GM19467 (cell line): ENCODE data around the gene GDPD5.

Experiments used
- ATAC-seq: cut with Tn5 transposase; IDR thresholded peaks from one replicate; pipeline ENCODE4 v1.9.1; 2021; ENCODE audit warnings: mild to moderate bottlenecking, moderate library complexity; ENCODE audit not compliant: unreplicated experiment

GDPD5 gene

DNA sequence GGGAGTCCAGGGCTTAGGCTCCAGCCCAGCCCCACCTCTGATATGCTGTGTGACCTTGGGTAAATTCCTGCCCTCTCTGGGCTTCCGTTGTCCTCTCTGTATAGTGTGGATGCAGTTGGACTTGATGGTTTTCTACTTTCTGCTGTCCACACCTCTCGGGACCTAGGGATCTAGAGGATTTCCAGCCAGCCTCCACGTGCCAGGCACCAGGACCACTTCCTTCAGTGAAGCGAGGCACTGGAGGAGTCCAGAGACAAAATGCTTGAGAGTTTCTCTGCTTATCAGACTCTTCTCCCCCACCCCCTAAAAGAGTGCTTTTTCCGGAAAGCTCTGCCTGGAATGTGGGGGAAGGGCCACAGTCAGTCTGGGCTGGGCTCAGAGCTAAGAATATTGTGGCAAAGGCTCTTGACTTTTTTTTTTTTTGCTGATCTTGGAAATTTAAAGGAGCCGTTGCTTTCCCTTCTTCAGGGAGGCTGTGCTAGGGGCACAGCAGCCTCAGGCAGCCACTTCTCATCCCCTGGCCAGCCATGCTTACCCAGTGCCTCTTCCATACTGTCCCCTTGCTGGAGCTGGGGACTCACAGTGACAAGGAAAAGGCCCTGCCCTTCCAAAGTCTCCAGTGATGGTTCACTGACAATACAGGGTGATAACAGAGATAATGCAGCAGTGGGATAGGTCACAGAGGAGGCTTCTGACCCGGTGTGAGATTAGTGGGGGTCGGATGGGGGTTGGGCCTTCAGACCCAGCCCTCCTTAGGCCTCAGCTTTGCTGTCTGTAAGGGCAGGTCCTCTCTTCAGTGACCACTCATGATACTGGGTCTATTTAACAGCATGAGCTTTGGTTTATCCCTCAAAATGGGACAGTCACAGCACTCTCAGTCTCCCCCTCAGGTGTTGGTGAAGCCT is 33.5 kb upstream of the GDPD5 start:
- no peak for ATAC-seq

DNA sequence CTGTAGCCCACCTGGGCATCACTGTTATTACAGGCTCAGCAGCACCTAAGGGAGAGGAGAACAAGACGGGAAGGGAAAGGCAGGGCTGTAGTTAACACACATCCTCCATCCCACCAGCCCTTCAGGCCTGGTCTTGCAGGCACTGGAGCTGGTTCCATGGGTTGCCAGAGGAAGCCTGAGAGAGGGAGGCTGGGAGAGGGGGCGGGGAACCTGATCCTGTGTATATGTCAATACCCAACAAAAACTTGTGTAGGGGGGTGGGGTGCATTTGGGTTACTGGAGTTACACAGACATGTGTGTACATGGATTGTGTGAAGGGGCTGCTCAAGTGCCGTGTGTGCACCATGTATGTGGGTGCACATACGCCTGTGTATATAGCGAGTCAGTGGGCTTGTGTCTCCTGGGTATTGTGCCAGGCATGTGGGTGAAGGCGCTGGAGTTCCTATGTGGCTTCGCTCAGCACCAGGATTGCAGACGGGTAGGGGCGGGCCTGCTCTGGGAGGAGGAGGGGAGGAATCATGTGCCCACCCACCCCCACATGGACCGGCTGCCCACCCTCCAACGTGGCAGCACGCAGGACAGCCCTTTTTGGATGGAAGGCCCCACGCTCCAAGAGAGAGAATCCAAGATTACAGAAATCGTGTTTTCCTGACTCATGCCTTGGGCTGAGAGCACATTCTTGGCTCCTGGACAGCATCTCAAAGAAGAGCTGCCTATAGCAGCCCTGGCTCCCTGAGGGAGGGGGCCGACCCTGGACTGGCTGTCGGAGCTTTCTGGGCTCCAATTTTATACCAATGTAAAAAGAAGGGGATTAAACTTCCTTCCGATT is 32.1 kb upstream of the GDPD5 start:
- no peak for ATAC-seq

DNA sequence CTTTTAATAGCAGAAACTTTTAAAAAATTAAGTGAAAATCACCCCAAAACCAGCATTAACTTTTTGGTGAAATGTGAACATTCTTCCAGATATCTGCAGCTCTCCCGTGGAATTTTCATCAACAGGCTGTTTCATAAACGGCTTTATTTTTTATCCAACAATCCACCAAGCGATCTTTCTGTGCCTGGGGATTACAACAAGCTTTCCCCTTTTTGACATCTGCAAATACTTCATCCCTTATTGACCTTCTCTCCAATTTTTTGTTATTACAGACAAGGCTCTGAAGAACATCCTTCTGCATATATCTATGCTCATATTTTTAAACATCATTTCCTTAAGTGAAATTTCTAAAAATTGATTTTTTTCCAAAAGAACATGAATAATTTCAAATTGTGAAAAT is 30.5 kb upstream of the GDPD5 start:
- ATAC-seq, result no peak

DNA sequence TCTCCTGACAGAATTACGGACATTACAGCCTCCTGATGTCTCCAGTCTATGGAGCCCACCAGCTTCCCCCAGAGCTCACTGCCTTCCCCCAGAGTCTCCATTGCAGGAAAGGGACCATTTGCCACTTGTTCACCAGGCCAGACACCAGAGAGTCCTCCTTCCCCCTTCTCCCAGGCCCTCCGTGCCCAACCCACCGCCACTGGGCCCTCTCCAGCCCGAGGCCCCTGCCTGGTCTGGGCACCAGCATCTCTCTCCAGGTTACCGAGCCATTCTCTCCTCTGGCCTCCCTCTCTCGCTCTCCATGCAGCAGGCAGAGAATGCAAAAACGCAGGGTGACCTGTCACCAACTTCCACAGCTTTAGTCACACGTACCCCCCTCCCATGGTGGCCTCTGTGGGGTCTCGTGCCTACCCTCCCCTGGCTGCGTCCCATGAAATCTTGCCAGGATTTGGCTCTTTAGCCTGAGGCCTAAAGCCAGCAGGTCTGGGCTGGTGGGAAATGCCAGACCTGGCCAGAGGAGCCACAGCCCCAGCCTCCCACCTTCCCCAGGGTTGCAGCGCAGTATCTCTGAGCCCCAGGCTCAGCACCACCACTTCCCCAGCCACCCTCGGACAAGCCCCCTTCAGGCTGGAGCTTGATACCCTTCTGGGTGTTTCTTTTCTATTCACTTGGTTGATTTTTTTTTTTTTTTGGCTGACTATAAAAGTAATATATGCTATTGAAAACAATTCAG is 29.5 kb upstream of the GDPD5 start:
- ATAC-seq, result no peak

DNA sequence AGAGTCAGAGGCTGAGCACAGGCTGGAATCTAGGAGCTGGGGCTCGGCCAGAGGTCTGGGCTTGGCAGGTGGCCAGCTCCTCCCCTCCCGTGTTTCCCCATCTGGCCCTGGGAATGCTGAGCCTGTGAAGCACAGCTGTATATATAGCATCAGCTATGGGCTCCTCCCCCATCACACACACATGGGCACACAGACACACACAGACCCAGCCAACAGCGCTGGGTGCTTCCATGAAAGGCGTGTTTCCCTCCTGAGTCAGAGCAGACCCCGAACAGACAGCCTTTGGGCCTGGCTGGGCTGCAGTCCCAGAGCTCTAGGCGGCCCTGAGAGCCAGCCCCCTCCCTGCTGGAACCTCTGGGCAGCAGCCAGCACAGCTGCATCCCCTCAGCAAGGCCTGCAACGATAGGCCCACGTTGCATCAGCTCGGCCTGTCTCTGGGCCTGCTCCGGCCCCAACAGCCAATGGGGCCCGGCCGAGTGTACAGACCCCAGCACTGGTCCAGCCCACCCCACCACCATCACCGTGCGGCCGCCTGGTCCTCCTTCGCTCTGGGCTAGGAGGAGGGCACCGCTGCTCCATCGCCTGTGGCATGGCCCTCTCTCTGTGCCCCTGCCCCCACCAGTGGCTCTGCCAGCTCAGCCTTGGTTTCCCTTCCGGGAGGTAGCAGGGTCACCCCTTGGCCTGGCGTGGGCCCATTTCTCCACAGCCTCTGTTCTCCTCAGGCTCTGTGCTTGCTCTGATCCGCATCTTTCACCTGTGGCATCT is 28.7 kb upstream of the GDPD5 start:
- no peak for ATAC-seq

DNA sequence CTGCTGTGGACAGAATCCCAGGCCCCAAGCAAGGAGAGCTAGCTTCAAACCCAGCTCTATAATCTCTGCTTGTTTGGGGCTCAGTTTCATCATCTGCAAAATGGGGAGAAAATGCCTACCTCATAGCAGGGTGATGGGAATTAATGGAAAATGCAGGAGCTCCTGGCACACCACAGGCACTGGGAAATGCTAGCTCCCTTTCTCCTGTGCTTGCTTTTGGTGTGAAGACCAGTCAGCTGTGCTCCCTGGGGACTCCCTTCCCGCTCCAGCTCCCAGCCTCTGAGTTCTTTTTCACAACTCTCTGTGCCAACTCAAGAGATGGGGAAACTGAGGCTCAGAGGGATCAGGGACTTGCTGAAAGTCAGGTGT is 28.1 kb upstream of the GDPD5 start:
- no peak for ATAC-seq

DNA sequence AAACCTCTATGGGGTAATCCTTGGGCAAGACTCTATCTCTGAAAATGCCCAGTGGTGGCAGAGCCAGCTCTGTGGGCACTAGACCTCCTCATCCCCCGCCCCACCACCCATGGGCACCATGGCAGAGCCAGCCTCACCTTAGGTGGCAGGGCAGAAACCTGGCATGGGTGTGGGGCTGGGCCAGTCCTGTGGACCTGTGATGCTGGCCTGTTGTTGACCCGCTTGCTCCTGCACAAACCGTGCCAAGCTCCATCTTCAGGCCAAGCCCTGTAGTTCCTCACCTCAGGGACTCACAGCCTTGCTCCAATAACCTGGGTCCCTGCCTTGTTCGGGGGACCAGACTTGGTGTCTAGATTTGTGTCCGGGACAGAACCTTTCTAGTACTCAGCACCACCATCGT is 27.4 kb upstream of the GDPD5 start:
- no peak for ATAC-seq

DNA sequence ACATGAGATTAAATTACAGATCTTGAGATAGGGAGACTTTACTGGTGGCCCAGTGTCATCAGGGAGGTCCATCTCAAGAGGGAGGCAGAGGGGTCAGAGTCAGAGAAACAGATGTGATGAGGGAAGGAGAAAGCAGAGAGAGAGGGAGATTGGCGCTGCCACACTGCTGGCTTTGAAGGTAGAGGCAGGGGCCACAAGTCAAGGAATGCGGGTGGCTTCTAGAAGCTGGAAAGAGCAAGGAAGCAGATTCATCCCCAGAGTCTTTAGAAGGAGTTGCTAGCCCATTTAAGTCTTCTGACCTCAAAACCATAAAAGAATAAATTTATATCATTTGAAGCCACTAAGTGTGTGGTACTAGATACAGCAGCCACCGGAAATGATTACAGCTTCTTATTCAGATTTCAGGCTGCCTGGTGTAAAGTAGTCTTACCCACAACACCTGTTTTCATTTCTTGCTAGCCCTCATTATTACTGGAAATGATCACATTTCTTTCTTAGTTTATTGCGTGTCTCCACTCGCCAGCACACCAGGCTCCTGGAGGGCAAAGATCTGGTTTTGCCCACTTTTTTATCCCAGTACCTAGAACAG is 23.7 kb upstream of the GDPD5 start:
- no peak for ATAC-seq

DNA sequence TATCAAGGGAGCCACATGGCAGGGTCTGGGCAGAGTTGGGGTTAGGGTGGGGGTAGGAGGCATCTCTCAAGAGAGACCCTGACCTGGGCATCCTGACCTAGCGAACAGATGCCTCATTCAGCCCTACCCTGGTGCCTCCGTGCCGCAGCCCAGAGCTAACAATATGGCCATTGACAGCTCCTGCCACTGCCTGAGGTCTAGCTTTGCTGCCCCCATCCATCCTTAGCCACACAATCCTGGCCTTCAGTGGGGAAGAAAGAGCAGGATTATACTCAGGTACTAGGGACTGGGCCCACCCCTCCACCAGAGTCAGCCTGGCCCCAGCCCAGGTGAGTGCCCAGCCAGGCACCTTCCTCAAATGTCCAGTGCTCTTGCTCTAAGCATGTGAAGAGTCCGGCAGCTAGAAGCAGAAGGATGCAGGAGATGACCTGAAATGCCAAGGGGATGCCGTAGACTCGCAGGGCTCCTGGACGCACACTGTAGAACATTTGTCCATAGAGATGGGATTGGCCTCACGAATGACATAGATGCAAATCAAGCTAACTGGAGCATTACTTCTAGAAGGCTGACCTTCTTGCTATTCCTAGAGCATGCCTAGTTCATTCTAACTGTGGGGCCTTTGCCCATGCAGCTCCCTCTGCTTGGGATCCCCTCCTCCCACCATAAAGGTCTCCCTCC is 23.0 kb upstream of the GDPD5 start:
- no peak for ATAC-seq

DNA sequence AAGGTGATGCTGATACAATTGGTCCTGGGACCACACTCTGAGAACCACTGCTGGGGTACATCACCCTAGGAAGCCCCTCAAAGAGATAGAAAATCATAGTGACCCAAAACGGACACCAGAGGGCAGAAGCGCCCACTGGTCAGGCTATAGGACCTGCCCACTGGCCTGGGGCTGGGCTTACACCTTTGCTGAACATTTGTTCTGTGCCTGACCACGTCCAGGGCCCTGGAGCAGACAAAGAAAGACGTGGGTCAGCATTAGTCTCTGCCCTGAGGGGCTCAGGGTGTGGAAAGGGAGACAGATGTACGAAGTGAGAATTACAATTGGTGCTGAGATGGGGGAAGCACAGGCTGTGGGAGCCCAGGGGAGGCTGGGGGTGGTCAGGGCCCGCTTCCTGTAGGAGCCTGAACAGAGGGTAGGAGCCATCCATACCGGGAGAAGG is 21.9 kb upstream of the GDPD5 start:
- ATAC-seq, result no peak

DNA sequence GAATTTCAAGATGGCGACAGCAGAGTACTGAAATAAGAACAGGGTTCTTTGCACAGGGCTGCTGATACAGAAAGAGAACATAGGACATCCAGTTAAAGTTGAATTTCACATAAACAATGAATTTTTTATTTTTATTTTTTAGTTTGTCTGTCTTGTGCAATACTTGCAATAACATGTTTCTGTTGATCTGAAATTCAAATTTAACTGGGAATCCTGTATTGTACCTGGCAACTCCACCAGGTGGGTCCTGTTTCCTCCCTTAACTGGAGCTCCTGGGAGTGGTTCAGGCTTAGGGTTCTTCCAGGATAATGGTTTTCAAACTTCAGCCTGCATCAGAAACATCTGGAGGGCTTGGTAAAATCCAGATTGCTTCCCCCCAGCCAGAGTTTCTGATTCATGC is 21.4 kb upstream of the GDPD5 start:
- no peak for ATAC-seq

DNA sequence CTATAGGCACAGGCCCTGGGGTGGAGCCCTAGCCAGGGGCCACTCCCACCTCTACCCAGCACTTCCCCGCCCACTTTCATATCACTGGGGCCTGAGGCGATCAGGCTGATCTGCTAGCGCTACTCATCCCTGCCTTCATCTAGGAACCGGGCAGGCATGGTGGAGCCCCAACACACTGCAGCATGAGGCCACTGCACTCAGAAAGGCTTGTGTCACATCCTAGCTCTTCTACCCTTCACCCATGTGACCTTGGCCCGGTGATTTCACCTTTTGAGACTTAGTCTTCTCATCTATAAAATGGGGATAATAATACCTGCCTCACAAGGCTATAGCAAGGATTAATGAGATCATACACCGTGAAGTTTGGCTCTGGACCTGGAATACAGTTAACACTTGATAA is 18.1 kb upstream of the GDPD5 start:
- no peak for ATAC-seq

DNA sequence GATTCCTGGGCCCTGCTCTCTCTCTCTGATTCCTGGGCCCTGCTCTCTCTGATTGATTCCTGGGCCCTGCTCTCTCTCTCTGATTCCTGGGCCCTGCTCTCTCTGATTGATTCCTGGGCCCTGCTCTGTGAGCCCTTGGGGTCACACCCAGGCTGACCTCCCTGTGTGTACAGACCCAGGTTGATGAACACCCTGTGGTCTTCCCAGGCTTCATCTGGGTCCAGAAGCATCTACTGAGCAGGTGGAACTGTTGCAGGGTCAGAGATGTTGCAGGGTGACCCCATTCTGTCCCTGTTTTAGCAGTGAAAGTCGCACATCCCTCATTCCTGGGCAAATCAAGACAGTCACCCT is 16.3 kb upstream of the GDPD5 start:
- no peak for ATAC-seq

DNA sequence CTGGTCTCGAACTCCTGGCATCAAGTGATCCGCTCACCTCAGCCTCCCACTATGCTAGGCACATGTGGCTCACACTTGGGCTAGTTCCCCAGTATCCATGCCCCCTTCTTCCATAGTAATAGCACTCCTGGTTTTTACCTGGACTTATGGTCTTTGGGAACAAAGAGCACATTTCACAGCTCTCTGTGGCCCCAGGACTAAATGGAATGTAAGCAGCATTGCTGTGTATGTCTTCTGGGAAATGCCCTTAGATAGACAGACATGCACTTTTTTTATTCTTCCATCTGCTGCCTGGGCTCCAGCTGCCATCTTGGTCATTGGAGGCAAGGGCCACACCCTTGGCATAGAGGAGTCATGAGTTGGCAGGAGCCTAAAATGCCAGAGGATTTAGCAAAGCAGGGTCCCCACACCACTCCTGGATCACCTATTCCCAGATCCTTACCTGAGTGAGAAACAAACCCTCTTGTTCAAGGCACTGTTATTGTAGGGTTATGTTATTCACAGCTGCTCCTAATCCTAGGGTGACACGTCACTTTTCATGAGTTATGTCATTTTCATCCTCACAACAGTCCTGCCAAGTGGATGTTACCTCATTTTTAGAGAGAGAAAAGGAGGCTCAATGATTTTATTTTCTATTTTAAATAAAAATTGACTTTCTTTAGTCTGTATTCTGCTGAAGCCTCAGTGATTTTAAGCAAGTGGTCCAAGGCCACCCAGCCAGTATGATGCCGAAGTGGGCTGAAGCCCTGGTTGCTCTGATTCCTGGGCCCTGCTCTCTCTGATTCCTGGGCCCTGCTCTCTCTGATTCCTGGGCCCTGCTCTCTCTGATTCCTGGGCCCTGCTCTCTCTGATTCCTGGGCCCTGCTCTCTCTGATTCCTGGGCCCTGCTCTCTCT is 15.7 kb upstream of the GDPD5 start:
- no peak for ATAC-seq

DNA sequence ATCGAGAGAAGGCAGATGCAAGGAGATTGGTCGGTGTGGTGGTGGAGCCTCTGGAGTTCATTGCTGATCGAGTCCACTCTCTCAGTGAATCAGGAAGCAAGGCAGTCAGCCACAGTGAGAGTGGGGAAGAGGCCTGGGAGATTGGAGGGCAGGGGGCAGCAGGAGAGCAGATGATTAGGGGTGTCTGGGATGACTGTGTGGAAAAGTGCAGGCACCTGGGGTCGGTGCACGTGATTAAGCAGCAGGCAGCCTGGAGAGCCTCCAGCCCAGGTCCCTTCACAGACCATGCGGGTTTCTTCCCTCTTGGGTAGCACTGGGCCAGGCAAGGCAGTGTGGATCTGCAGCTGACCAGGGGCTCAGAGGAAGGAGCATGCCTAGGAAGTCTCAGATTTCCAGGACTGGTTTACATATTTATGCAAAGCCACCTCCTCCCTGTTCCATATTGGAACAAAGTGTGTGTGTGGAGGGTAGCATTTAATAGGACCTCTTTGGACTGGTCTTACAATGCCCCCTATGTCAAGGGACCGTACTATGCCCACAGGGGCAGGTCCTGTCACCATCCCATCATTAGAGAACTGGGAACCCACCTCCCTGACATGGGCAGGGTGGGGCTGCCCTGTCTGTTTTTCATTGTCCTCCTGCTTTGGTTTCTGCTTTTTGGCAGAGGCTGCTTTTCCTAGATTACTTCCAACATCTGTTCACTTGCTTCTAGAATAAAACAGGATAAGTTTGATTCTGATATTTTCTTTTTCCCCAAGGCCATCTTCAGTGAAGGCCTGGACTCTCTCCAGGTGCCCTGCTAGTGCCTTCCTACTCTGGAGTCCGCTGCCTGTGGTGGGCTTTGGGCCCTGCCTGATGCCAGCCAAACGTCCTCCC is 14.0 kb upstream of the GDPD5 start:
- no peak for ATAC-seq

DNA sequence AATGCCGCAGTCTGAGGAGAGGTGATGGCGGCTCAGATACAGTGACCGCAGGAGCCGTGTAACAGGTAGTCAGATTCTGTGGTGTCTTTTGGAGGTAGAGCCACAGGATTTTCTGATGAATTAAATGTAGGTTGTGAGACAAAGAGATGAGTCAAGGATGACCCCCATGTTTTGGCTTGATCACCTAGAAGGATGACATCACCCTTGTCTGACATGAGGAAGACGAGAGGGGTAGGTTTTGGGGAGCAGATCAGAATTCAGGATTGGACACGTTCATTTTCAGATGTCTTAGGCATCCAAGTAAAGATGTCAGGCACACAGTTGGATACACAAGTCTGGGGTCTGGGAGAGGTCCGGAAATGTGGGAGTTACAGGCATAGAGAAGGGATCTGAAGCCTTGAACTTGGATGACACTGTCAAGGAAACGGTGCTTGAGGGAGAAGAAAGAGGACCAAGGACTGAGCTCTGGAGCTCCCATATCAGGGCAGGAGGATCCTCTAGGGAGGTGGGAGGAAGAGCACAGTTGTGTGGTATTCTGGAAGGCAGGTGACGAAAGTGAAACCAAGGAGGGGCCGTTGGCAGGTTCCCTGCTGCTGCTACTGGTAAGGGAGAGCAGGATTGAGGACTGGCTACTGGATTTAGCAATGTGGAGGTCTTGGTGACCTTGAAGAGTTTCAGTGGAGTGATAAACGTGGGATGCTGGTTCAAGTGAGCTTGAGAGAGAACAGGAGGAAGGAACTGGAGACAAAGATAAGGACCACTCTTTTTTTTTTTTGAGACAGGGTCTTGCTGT is 12.6 kb upstream of the GDPD5 start:
- no peak for ATAC-seq

DNA sequence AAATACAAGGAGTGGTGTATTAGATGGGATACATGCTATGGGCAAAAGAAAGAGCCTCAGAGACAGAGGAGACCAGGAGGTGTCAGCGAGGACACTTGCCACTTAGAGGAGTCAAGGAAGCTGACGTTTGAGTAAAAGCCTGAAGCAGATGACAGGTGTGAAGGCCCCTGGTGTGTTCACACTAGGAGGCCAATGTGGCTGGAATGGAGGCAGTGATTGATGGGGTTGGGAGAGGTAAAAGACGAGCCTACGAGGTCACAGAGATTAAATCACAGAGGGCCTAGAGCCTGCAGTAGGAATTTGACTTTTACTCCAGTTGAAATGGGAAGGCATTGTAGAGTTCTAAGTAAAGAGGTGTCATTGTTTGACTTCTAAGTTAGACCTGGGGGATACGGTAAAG is 12.0 kb upstream of the GDPD5 start:
- no peak for ATAC-seq
